ELF-1 (cell line): Measurements from ENCODE around the gene CDX2.
A peak's percentile ranks its signal among the peaks of the same experiment; 100 is the strongest.

ENCODE experiments used
- DNase-seq: peaks from one replicate; pipeline ENCODE4 v3.0.0-alpha.2; 2016; ENCODE audit warnings: low read depth, low spot score

Gene CDX2

DNA sequence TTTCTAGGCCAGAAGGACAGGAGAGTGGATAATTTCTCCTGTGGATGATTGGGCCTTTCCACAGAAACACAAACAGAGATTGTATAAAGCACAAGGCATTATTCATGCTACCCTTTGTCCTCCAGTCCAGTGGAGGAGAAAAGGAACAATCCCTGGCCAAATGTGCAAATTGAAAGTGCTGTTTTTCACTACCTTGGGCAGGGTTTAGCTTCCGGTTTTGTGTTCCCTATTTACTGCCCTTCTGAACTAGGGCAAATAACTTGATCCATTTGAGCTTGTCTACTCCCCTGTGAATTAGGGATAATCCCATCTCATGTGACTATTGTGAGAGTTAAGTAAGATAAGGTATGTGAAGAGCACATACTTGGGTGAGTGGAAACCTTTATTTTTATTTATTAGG is 36.0 kb downstream of the CDX2 start:
- DNase-seq = no peak

DNA sequence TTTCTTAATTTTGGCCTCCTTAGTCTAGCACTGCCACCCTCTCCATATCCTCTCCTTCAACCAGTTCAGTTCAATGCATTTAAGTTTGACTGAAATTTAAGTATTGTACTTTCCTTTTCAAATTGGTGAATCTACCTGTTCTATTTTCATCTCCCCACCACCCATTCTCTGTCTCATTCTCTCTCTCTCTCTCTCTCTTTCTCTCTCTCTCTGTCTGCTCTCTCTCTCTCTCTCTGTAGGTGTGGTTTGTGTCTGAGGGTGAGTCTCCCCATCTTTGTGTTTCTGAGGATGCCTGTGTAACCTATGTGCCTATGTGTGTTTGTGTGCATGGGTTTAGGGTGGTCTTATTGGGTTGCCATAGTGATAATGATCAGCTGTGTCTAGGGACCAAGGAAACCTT is 39.2 kb downstream of the CDX2 start:
- no peak for DNase-seq

DNA sequence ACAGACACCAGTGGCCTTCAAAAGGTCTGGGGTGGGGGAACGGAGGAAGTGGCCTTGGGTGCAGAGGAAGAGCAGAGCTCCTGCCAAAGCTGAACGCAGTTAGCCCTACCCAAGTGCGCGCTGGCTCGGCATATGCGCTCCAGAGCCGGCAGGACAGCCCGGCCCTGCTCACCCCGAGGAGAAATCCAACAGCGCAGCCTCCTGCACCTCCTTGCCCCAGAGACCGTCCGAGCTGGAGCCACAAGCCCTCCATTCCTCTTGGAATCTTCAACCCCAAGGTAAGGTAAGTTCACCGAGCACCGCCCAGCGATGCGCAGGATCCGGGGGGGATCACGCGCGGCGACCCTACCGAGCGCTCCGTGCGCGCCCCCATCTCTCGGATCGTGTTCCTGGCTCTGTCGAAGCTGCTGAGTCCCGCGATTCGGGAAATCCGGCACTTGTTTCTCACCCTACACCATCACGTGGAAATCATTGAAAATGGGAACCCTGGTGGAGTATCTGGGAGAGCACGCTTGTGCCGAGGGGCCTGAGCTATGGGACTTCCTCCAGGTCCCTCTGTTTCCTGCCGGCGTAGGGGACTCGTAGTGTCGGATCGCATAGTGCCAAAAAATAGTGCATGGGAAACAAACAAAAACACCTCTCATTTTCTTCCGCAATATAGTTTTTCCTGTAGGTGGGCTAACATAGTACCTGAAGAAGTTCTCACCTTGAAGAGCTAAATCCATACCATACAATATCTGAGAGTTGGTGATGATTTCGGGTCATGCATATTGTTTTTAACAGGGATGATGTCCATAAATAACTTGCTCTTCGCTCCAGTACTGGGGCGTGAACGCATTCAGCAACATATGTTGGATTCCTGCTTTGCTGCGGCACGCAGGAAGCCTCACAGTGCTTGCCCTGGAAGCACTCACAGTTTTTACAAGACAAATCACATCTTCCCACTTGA is 40.0 kb downstream of the CDX2 start:
- peak; percentile 34 for DNase-seq

DNA sequence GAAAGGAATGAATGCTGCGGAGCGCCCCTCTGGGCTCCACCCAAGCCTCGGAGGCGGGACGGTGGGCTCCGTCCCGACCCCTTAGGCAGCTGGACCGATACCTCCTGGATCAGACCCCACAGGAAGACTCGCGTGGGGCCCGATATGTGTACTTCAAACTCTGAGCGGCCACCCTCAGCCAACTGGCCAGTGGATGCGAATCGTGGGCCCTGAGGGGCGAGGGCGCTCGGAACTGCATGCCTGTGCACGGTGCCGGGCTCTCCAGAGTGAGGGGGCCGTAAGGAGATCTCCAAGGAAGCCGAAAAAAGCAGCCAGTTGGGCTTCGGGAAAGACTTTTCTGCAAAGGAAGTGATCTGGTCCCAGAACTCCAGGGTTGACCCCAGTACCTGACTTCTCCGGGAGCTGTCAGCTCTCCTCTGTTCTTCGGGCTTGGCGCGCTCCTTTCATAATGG is 40.7 kb downstream of the CDX2 start:
- peak; percentile 12 for DNase-seq

DNA sequence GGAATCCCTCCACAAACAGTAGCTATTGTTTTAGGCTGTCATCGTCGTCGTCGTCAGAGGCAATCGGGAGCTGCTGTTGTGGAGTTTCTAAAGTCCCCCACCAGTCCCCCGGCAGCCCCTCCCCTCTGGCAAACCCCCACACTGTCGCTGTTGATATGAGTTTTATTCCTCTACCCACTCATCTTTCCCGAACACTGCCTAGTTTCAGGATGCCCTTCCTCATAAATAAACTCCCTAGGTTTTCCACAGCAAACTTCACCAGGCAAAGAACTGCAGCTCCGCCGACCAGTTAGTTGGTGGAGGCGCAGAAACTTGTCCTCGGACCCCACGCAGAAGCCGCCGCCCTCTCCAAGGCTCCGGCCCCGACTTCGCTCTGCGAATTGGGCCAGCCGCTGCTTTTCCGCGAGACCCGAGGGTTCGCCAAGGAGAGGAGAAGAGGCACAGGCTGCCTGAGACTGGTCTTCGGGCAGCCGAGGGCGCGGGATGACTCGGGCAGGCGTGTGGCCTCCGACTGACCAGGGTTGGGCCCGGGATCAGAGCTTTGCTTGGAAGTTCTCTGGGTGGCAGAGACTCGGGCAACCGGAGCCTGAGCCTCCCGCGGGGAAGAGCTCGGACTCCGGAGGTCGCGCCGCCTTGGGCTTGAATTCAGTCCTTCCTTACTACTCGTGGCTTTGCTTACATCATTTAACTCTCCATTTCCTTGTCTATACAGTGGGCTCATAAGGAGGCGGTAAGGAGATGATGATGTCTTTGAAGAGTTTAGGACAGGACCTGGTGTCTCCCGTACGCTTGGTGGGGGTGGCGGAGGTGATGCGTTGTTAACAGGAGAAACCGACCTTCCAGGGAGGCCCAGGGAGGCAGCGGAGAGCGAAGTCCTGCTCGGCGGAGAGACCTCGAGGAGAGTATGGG is 41.4 kb downstream of the CDX2 start:
- peak; percentile 28 for DNase-seq

DNA sequence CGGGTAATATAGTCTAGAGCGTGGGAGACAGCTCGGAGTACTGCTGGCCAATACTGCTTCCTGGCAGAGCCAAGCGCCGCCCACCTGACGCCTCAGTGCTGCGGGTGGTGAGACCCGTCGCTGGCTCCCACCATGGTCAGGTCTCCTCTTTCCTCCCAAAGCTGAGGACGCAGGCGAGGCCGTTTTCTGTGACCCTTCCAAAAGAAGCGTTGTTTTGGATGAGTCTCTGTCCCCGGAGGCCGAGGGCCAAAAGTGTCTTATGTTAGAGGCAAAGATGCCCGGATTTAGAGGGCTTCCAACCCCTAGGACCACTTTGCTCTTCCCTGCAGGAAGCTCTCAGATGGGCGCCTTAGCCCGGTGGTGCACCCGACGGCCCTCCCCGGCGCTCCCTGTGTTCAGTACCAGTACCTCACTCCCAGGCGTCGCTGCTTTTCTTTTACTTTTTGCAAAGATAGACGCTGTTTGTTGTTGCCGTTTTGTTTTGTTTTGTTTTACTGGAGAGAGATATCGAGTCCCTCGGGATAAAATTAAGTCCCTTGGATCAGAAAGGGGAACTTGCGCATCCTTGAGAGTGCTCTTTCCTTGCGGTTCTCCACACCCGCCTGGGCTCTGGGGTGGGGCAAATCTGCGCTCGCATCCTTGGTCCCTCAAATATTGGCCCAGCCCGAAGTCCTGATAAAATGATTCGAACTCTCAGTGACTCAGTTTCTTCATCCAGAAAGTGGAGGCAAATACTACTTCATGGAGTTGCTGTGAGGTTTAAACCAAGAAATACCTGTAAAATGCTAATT is 42.3 kb downstream of the CDX2 start:
- no peak for DNase-seq

DNA sequence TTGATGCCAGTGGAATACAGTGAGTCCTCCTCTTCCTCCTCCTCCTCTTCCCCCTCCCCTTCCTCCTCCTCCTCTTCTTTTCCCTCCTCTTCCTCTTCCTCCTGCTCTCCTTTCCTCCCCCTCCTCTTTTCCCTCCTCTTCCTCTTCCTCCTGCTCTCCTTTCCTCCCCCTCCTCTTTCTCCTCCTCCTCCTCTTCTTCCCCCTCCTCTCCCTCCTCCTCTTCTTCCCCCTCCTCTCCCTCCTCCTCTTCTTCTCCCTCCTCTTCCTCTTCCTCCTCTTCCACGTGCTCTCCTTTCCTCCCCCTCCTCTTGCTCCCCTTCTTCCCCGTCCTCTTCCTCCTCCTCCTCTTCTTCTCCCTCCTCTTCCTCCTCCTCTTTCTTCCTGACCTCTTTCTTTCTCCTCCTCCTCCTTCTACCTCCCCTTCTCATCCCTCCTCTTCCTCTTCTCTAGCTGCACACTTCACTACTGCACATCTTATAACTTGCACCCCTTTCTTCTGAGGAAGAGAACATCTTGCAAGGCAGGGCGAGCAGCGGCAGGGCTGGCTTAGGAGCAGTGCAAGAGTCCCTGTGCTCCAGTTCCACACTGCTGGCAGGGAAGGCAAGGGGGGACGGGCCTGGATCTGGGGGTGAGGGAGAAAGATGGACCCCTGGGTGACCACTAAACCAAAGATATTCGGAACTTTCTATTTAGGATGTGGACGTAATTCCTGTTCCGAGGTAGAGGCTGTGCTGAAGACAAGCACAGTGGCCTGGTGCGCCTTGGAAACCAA is 43.7 kb downstream of the CDX2 start:
- no peak for DNase-seq

DNA sequence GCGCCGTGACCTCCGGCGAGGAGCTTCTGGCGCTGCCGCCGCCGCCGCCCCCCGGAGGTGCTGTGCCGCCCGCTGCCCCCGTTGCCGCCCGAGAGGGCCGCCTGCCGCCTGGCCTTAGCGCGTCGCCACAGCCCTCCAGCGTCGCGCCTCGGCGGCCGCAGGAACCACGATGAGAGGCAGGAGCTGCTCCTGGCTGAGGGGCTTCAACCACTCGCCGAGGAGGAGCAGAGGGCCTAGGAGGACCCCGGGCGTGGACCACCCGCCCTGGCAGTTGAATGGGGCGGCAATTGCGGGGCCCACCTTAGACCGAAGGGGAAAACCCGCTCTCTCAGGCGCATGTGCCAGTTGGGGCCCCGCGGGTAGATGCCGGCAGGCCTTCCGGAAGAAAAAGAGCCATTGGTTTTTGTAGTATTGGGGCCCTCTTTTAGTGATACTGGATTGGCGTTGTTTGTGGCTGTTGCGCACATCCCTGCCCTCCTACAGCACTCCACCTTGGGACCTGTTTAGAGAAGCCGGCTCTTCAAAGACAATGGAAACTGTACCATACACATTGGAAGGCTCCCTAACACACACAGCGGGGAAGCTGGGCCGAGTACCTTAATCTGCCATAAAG is 44.5 kb downstream of the CDX2 start:
- no peak for DNase-seq

DNA sequence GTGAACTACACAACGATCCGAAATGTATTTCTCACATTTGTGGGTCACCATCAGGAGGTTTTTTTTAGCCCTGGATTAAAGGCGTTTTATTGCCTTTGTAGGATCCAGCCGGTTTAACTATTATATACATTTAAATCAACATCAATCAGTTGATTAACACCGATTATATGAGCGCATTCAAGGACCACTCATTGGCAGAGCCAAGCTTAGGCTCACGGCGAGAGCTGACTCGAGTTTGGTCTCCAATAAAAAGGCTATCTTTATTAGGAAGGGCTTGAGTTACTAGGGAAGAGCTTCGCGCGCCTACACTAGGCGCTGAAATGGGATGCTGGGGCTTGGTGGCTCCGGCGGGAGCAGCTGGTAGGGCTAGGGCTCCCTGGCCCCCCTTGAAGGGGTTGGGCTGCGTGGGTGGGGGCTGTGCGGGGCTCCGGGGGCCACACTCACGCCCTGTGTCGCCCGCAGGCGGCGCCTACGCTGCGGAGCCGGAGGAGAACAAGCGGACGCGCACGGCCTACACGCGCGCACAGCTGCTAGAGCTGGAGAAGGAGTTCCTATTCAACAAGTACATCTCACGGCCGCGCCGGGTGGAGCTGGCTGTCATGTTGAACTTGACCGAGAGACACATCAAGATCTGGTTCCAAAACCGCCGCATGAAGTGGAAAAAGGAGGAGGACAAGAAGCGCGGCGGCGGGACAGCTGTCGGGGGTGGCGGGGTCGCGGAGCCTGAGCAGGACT is 45.2 kb downstream of the CDX2 start:
- no peak for DNase-seq

DNA sequence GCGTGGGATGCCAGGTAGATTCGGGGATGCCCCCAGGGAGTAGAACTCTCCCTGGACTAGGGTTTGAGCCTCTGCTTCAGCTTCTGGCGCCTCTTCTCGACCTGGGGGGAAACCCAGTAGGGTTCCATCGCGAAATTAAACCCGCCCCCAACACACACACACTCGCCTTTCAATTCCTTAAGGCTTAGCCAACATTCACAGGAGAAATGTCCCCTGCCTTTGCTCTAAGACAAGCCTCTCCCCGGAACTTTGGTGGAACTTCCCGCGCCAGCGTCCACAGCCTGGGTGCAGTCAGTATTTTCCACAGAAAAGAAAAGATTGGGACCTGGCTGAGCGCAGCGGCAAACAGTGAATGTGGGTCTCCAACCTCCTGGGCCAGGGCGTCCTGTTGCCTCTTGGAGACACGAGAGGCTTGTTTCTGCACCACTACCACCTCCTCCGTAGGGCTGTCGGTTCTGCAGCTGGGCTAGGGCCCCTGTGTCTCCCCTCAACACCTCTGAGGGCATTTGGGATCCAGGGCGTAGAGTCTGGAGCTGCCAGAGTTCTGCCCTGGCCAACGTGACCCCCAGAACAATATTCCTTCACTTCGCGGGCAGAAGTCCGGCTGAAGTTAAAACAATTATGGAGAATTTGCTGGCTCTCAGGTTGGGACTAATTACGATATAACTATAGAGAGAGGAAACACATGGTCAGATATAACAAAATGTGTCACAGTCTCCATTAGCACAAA is 46.1 kb downstream of the CDX2 start:
- no peak for DNase-seq

DNA sequence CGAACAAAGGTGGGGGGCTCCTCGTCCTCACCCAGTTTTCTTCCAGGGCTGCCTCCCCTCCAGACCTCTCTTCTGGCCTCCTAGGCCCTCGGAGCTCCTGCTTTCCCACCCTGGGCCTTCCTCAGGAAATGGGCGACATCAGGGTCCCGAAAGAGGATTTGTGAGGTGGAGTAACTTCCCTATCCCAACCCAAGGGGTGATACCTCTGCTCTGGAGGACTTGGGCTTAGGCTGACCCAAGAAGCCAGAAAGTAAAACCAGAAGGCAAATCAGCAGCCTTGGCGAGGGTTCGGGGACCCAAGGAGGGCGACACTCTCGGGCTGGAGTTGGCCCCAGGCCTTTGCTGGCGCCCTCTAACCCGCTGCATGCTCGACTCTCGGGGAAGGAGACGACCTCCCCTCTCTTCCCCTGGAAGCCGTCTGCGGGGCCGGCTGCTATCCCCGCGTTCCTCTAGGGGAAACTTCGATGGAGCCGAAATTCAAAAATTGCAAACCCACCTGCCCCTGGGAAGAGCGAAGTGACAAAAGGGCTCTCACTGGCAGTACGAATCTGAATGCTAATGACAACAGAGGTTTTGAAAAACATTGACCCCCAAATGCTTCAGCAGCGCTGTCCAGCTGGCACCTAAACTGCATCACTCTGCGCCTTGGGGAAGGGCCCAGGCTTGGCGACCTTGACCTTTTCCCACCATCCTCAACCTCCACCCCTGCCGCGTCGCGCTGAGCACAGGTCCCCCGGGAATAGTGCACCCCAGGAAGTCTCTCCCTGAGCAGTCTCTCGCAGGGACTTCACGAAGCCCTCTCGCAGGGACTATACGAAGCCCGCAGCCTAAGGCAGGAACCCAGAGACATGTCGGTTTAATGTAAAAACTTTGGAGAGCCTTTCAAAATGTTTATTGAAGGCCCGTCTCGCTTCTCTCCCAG is 46.9 kb downstream of the CDX2 start:
- DNase-seq = no peak

DNA sequence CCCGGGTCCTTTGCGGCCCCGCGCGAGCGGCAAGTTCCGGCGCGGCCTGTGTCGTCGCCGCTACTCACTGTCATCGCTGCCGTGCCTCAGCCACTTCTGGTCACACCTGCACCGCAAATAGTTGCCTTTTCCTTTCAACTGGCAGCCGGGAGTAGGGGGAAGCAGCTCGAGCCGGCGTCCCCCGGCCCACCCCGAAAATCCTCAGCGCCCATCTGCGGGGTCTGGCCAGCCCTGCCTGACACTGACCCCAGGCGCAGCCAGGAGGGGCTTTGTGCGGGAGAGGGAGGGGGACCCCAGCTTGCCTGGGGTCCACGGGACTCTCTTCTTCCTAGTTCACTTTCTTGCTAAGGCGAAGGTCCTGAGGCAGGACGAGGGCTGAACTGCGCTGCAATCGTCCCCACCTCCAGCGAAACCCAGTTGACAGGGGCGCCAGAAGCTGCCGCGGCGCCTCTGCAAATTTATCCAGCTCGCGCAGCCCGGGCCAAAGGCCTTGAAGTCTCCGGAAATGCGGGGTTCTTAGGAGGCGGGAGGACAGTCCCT is 47.6 kb downstream of the CDX2 start:
- DNase-seq = peak; percentile 37

DNA sequence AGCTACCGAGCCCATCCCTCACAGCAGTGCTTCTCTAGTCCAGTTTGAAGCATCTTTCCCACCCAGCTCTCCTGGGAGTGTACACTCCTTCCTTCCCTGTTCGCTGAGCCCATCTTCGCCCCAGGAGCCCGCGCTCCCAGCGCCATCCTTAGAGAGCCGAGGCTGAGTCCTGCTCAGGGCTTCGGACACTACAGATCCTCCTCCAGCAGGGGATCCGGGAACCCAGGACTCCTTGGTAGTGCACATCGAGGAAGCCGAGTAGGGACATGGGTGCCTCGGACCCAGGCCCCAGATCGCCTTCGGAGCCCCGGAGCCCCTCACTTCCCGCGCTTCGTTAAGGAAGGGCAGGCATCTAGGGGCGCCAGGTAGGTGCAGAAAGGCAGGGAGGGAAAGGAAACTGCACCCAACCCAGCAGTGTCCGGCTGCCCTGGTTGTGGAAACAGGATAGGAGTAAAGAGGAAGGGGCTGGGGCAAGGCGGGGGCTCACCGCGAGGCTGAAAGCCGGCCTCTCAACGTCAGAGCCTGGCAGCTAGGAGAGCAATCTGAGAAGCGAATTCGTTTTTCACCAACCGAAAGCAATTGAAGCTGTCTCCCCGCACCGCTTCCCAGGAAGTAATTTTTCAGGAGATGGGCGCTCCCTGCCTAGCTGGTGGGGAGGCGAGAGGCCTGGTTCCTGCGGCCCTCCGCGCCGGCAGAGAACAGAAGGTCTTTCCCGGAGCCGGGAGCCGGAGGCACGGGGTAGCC is 48.3 kb downstream of the CDX2 start:
- peak; percentile 49 for DNase-seq

DNA sequence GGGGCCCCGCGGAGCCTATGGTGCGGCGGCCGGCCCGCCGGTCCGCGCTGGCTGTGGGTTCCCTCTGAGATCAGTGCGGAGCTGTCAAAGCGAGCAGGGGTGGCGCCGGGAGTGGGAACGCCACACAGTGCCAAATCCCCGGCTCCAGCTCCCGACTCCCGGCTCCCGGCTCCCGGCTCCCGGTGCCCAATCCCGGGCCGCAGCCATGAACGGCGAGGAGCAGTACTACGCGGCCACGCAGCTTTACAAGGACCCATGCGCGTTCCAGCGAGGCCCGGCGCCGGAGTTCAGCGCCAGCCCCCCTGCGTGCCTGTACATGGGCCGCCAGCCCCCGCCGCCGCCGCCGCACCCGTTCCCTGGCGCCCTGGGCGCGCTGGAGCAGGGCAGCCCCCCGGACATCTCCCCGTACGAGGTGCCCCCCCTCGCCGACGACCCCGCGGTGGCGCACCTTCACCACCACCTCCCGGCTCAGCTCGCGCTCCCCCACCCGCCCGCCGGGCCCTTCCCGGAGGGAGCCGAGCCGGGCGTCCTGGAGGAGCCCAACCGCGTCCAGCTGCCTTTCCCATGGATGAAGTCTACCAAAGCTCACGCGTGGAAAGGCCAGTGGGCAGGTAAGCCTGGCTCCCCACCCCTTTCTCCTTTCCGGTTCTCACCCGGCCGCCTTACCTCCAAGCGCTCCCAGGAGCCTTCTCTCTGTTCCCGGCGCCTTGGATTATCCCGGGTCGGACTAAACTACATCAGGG is 49.0 kb downstream of the CDX2 start, which contains the start of gene PDX1:
TSS of gene PDX1 (plus strand) at position 67 of the 743 bp plus-strand sequence. CDS start at position 206, 139 bp downstream.
- peak; percentile 79 for DNase-seq

DNA sequence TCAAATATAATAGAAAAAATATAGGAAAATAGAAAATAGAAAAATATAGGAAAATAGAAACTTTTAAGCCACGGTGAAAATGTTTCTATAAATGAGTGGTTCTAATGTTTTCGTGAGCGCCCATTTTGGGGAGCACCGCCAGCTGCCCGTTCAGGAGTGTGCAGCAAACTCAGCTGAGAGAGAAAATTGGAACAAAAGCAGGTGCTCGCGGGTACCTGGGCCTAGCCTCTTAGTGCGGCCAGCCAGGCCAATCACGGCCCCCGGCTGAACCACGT is 49.5 kb downstream of the CDX2 start:
- no peak for DNase-seq

DNA sequence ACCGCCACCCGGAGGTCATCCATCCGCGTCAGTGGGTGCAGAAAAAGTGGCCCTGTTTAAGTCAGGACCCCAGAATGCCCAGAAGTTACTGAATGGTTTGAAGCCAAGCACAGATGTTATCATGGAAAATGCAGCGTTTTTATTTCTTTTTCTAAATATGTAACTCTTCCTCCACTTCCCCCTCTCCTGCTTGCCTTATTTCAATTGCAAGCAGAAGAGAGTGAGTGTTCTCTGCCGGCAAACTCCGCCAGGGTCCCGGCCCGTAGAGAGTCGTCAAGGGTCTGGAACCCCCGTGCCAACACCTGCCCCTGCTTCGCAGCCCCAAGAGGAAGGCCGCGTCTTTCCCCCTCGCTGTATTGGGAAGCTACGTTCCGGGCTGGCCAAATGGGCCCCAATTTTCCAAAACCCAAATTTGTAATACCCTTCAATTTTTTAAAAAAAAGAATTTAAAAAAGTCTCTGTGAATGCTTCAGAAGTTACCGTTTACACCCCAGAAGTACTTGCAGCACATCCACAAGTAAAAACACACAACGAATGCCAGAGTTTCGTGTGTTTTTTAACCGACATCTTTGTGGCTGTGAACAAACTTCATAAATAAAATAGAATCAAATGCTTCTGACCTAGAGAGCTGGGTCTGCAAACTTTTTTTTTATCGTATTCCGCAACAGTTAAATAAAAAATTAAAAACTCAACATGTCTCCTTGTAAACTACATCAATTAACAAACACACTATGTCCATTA is 50.0 kb downstream of the CDX2 start:
- no peak for DNase-seq
